ENCODE results near the gene CTDSP1. TPM values are rescaled to one million over a fixed set of nuclear protein-coding genes. Genes with fewer than 3 reads are reported as not detected.

CTDSP1 gene
- 69.7 and 74.1 TPM in 2 replicates for total RNA-seq (2014; rRNA removed)
- polyA plus RNA-seq (2012), result 69.7 TPM

GRCh38 chr2:218399391-218400166 is at the start of gene CTDSP1:
Gene CTDSP1 (plus strand): TSS chr2:218399868. CDS start chr2:218400091, 223 bp downstream.
- peak; percentile 96 for DNase-seq (ENCODE audit: low read depth)

GRCh38 chr2:218354045-218354444 is 45.6 kb upstream of the CTDSP1 start:
- no peak for DNase-seq (ENCODE audit: low read depth)

GRCh38 chr2:218354850-218355443 is 44.7 kb upstream of the CTDSP1 start:
- no peak for DNase-seq (ENCODE audit: low read depth)

GRCh38 chr2:218357236-218358177 is 42.2 kb upstream of the CTDSP1 start:
- DNase-seq (ENCODE audit: low read depth), result no peak

GRCh38 chr2:218360453-218360852 is 39.2 kb upstream of the CTDSP1 start:
- DNase-seq (ENCODE audit: low read depth), result no peak

- DNase-seq (ENCODE audit: low read depth), result no peak
These were observed 37.1 kb upstream of the CTDSP1 start for GRCh38 chr2:218362606-218363005.

GRCh38 chr2:218363736-218364135 is 35.9 kb upstream of the CTDSP1 start:
- no peak for DNase-seq (ENCODE audit: low read depth)

- DNase-seq (ENCODE audit: low read depth), result no peak
These were observed 35.5 kb upstream of the CTDSP1 start for GRCh38 chr2:218364196-218364595.

- no peak for DNase-seq (ENCODE audit: low read depth)
These were observed 32.9 kb upstream of the CTDSP1 start for GRCh38 chr2:218366621-218367414.

GRCh38 chr2:218367415-218368149 is 32.1 kb upstream of the CTDSP1 start:
- DNase-seq (ENCODE audit: low read depth), result no peak

- no peak for DNase-seq (ENCODE audit: low read depth)
These were observed 31.5 kb upstream of the CTDSP1 start for GRCh38 chr2:218368150-218368528.

GRCh38 chr2:218368621-218369153 is 31.0 kb upstream of the CTDSP1 start:
- no peak for DNase-seq (ENCODE audit: low read depth)

- DNase-seq (ENCODE audit: low read depth), result no peak
These were observed 30.3 kb upstream of the CTDSP1 start for GRCh38 chr2:218369330-218369729.

- DNase-seq (ENCODE audit: low read depth), result no peak
These were observed 29.1 kb upstream of the CTDSP1 start for GRCh38 chr2:218370410-218371063.

- DNase-seq (ENCODE audit: low read depth), result no peak
These were observed 27.7 kb upstream of the CTDSP1 start for GRCh38 chr2:218371983-218372350.

GRCh38 chr2:218374795-218375194 is 24.9 kb upstream of the CTDSP1 start:
- DNase-seq (ENCODE audit: low read depth), result no peak

- peak; percentile 41 for DNase-seq (ENCODE audit: low read depth)
These were observed 24.5 kb upstream of the CTDSP1 start for GRCh38 chr2:218375212-218375611.

- DNase-seq (ENCODE audit: low read depth), result no peak
These were observed 21.6 kb upstream of the CTDSP1 start for GRCh38 chr2:218378053-218378452.

- no peak for DNase-seq (ENCODE audit: low read depth)
These were observed 17.7 kb upstream of the CTDSP1 start, which contains the start of gene SLC11A1 for GRCh38 chr2:218381916-218382366. Gene SLC11A1 (plus strand): TSS chr2:218382273. CDS start chr2:218382369, 96 bp downstream.

GRCh38 chr2:218382785-218383184 is 16.9 kb upstream of the CTDSP1 start:
- DNase-seq (ENCODE audit: low read depth), result no peak

Measured in LHCN-M2 (cell line).